ENCODE measurements around the gene PIP4K2A.

PIP4K2A gene

GRCh38 chr10:22740180-22740579 lies 25.8 kb upstream of the PIP4K2A start:
- no peak overlapping the region for H2AFZ ChIP-seq (ENCODE audit: low read length, unreplicated experiment)
- peaks cover 28% of the 10 kb centered on the region for H3K4me1 ChIP-seq (ENCODE audit: control insufficient read depth, insufficient read depth, low read length, unreplicated experiment)
- no peak overlapping the region for H3K27ac ChIP-seq (ENCODE audit: low read depth, low read length)
- H3K27me3 ChIP-seq (ENCODE audit: insufficient read depth, low read length) = no peaks in the 10 kb centered on the region
- no peaks in the 10 kb centered on the region for H3K36me3 ChIP-seq (ENCODE audit: insufficient read depth, low read length)
- H3K79me2 ChIP-seq (ENCODE audit: control insufficient read depth, insufficient read depth, low read length, unreplicated experiment) = no peaks in the 10 kb centered on the region
- no peak overlapping the region for H3K4me3 ChIP-seq (ENCODE audit: low read depth, low read length)

- no peaks in the 10 kb centered on the region for H3K36me3 ChIP-seq (ENCODE audit: insufficient read depth, low read length)
- H3K4me3 ChIP-seq (ENCODE audit: low read depth, low read length) = no peak overlapping the region
- no peaks in the 10 kb centered on the region for H3K79me2 ChIP-seq (ENCODE audit: control insufficient read depth, insufficient read depth, low read length, unreplicated experiment)
- H3K27me3 ChIP-seq (ENCODE audit: insufficient read depth, low read length) = no peaks in the 10 kb centered on the region
- peaks cover 28% of the 10 kb centered on the region for H3K4me1 ChIP-seq (ENCODE audit: control insufficient read depth, insufficient read depth, low read length, unreplicated experiment)
- H2AFZ ChIP-seq (ENCODE audit: low read length, unreplicated experiment) = no peak overlapping the region
- peak overlapping the region; percentile 66 for H3K27ac ChIP-seq (ENCODE audit: low read depth, low read length)
These were observed 23.2 kb upstream of the PIP4K2A start for GRCh38 chr10:22737587-22737986.

- Histone ChIP-seq H3K36me3 (ENCODE audit: insufficient read depth, low read length) (no peaks in the 10 kb centered on the region), H3K27ac (ENCODE audit: low read depth, low read length) (no peak overlapping the region), H2AFZ (ENCODE audit: low read length, unreplicated experiment) (no peak overlapping the region), H3K4me3 (ENCODE audit: low read depth, low read length) (no peak overlapping the region), H3K4me1 (ENCODE audit: control insufficient read depth, insufficient read depth, low read length, unreplicated experiment) (peaks cover 28% of the 10 kb centered on the region), H3K79me2 (ENCODE audit: control insufficient read depth, insufficient read depth, low read length, unreplicated experiment) (no peaks in the 10 kb centered on the region), H3K27me3 (ENCODE audit: insufficient read depth, low read length) (no peaks in the 10 kb centered on the region)
These were observed 21.8 kb upstream of the PIP4K2A start for GRCh38 chr10:22736134-22736533.

GRCh38 chr10:22733992-22734391 lies 19.6 kb upstream of the PIP4K2A start:
- H3K27ac ChIP-seq (ENCODE audit: low read depth, low read length) = no peak overlapping the region
- H3K27me3 ChIP-seq (ENCODE audit: insufficient read depth, low read length) = no peaks in the 10 kb centered on the region
- H3K79me2 ChIP-seq (ENCODE audit: control insufficient read depth, insufficient read depth, low read length, unreplicated experiment) = no peaks in the 10 kb centered on the region
- H2AFZ ChIP-seq (ENCODE audit: low read length, unreplicated experiment) = no peak overlapping the region
- H3K36me3 ChIP-seq (ENCODE audit: insufficient read depth, low read length) = no peaks in the 10 kb centered on the region
- peaks cover 26% of the 10 kb centered on the region for H3K4me1 ChIP-seq (ENCODE audit: control insufficient read depth, insufficient read depth, low read length, unreplicated experiment)
- no peak overlapping the region for H3K4me3 ChIP-seq (ENCODE audit: low read depth, low read length)

DNA sequence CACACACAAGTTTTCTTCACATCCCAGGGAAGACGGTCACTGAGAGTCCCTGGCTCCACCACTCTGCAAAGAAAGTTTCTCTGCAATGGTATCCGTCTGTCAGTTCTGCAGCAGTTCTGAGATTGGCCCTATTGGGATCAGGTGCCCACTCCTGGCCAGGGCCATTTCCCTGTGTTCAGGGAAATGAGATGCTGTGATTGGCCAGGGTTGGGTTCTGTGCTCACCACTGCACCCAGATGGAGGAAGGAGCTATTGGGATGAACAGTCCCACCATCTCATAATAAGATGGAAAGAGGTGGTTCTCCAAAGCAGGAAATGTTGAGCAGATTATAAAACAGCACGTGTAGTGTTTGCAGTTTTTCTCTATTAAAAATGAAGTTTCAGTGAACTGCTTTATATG lies 13.3 kb upstream of the PIP4K2A start:
- Histone ChIP-seq H3K36me3 (ENCODE audit: insufficient read depth, low read length) (no peaks in the 10 kb centered on the region), H3K27me3 (ENCODE audit: insufficient read depth, low read length) (no peaks in the 10 kb centered on the region), H3K79me2 (ENCODE audit: control insufficient read depth, insufficient read depth, low read length, unreplicated experiment) (no peaks in the 10 kb centered on the region), H3K27ac (ENCODE audit: low read depth, low read length) (no peak overlapping the region), H2AFZ (ENCODE audit: low read length, unreplicated experiment) (no peak overlapping the region), H3K4me3 (ENCODE audit: low read depth, low read length) (no peak overlapping the region), H3K4me1 (ENCODE audit: control insufficient read depth, insufficient read depth, low read length, unreplicated experiment) (no peaks in the 10 kb centered on the region)

- H3K4me3 ChIP-seq (ENCODE audit: low read depth, low read length) = no peak overlapping the region
- no peaks in the 10 kb centered on the region for H3K4me1 ChIP-seq (ENCODE audit: control insufficient read depth, insufficient read depth, low read length, unreplicated experiment)
These were observed 12.7 kb upstream of the PIP4K2A start for GRCh38 chr10:22727112-22727511.

GRCh38 chr10:22724773-22725172 lies 10.4 kb upstream of the PIP4K2A start:
- no peak overlapping the region for H3K27ac ChIP-seq (ENCODE audit: low read depth, low read length)
- no peaks in the 10 kb centered on the region for H3K27me3 ChIP-seq (ENCODE audit: insufficient read depth, low read length)
- no peaks in the 10 kb centered on the region for H3K36me3 ChIP-seq (ENCODE audit: insufficient read depth, low read length)
- no peaks in the 10 kb centered on the region for H3K79me2 ChIP-seq (ENCODE audit: control insufficient read depth, insufficient read depth, low read length, unreplicated experiment)
- no peak overlapping the region for H2AFZ ChIP-seq (ENCODE audit: low read length, unreplicated experiment)
- no peaks in the 10 kb centered on the region for H3K4me1 ChIP-seq (ENCODE audit: control insufficient read depth, insufficient read depth, low read length, unreplicated experiment)
- H3K4me3 ChIP-seq (ENCODE audit: low read depth, low read length) = no peak overlapping the region

More at GRCh38 chr10:22727112-22727511, 12.7 kb upstream of the PIP4K2A start:
- H3K79me2 ChIP-seq (ENCODE audit: control insufficient read depth, insufficient read depth, low read length, unreplicated experiment) = no peaks in the 10 kb centered on the region
- no peaks in the 10 kb centered on the region for H3K27me3 ChIP-seq (ENCODE audit: insufficient read depth, low read length)
- H3K36me3 ChIP-seq (ENCODE audit: insufficient read depth, low read length) = no peaks in the 10 kb centered on the region
- no peak overlapping the region for H2AFZ ChIP-seq (ENCODE audit: low read length, unreplicated experiment)
- H3K27ac ChIP-seq (ENCODE audit: low read depth, low read length) = no peak overlapping the region

GRCh38 chr10:22723783-22724182 lies 9.4 kb upstream of the PIP4K2A start:
- Histone ChIP-seq H3K4me3 (ENCODE audit: low read depth, low read length) (no peak overlapping the region), H2AFZ (ENCODE audit: low read length, unreplicated experiment) (no peak overlapping the region), H3K27me3 (ENCODE audit: insufficient read depth, low read length) (no peaks in the 10 kb centered on the region)

DNA sequence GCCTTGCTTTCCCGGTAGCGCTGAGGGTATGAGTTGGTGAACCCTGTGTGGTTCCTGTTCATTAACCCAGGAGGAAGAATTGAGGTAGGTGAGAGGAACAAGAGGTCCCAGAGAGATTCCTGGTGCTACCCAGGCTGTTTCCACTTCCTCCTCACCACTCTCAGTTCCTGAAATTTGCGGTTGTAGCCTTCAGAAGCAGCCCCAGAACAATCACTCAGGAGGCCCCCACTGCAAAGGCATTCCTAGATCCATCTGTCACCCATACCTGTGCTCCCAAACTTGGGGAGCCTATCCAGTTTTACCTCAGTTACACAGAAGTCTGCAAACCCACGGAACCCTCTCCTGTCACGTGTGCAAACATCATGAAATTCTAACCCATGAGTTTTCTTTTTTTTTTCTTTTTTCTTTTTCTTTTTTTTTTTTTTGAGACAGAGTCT lies 9.0 kb upstream of the PIP4K2A start:
- H2AFZ ChIP-seq (ENCODE audit: low read length, unreplicated experiment) = no peak overlapping the region
- H3K4me1 ChIP-seq (ENCODE audit: control insufficient read depth, insufficient read depth, low read length, unreplicated experiment) = no peaks in the 10 kb centered on the region
- no peaks in the 10 kb centered on the region for H3K27me3 ChIP-seq (ENCODE audit: insufficient read depth, low read length)
- H3K79me2 ChIP-seq (ENCODE audit: control insufficient read depth, insufficient read depth, low read length, unreplicated experiment) = no peaks in the 10 kb centered on the region
- H3K27ac ChIP-seq (ENCODE audit: low read depth, low read length) = no peak overlapping the region
- H3K36me3 ChIP-seq (ENCODE audit: insufficient read depth, low read length) = no peaks in the 10 kb centered on the region
- H3K4me3 ChIP-seq (ENCODE audit: low read depth, low read length) = no peak overlapping the region

More at GRCh38 chr10:22723783-22724182, 9.4 kb upstream of the PIP4K2A start:
- Histone ChIP-seq H3K36me3 (ENCODE audit: insufficient read depth, low read length) (no peaks in the 10 kb centered on the region), H3K79me2 (ENCODE audit: control insufficient read depth, insufficient read depth, low read length, unreplicated experiment) (no peaks in the 10 kb centered on the region), H3K4me1 (ENCODE audit: control insufficient read depth, insufficient read depth, low read length, unreplicated experiment) (no peaks in the 10 kb centered on the region), H3K27ac (ENCODE audit: low read depth, low read length) (no peak overlapping the region)

GRCh38 chr10:22722626-22723169 lies 8.3 kb upstream of the PIP4K2A start:
- H2AFZ ChIP-seq (ENCODE audit: low read length, unreplicated experiment) = no peak overlapping the region
- H3K27me3 ChIP-seq (ENCODE audit: insufficient read depth, low read length) = no peaks in the 10 kb centered on the region
- no peak overlapping the region for H3K4me3 ChIP-seq (ENCODE audit: low read depth, low read length)
- no peak overlapping the region for H3K27ac ChIP-seq (ENCODE audit: low read depth, low read length)
- no peaks in the 10 kb centered on the region for H3K4me1 ChIP-seq (ENCODE audit: control insufficient read depth, insufficient read depth, low read length, unreplicated experiment)
- H3K36me3 ChIP-seq (ENCODE audit: insufficient read depth, low read length) = no peaks in the 10 kb centered on the region
- no peaks in the 10 kb centered on the region for H3K79me2 ChIP-seq (ENCODE audit: control insufficient read depth, insufficient read depth, low read length, unreplicated experiment)

- Histone ChIP-seq H3K27ac (ENCODE audit: low read depth, low read length) (no peak overlapping the region), H2AFZ (ENCODE audit: low read length, unreplicated experiment) (no peak overlapping the region), H3K27me3 (ENCODE audit: insufficient read depth, low read length) (no peaks in the 10 kb centered on the region), H3K36me3 (ENCODE audit: insufficient read depth, low read length) (no peaks in the 10 kb centered on the region), H3K79me2 (ENCODE audit: control insufficient read depth, insufficient read depth, low read length, unreplicated experiment) (no peaks in the 10 kb centered on the region), H3K4me3 (ENCODE audit: low read depth, low read length) (no peak overlapping the region), H3K4me1 (ENCODE audit: control insufficient read depth, insufficient read depth, low read length, unreplicated experiment) (no peaks in the 10 kb centered on the region)
These were observed 6.3 kb upstream of the PIP4K2A start for GRCh38 chr10:22720667-22721066.

Measured in ACC112 (cell line).